H1 (cell line): Measurements from ENCODE around the gene DENND4C. TPM values are rescaled to one million over a fixed set of nuclear protein-coding genes. Genes with fewer than 3 reads are reported as not detected.

ENCODE experiments used
- CTCF ChIA-PET: fragments of 300-600 bp; sonication (Branson Sonifier 250); formaldehyde crosslinking; loops from one replicate; lab custom pipeline; 2021; ENCODE audit not compliant: partially characterized antibody; lab: Charles Lee
- POLR2A ChIA-PET: fragments of 300-600 bp; sonication (Branson Sonifier 250); formaldehyde crosslinking; loops from one replicate; lab custom pipeline; 2021; ENCODE audit warnings: inconsistent platforms; ENCODE audit not compliant: partially characterized antibody; lab: Charles Lee
- DNase-seq, 2 experiments: peaks; one replicate each; pipeline versions ENCODE4 v3.0.0 to v3.0.0-alpha.2; 2010 to 2022; ENCODE audit warnings: low spot score in 2 of 2, low read depth in 1 of 2, mixed read lengths in 1 of 2
- FAIRE-seq: peaks from 2 replicates; lab custom pipeline; 2011; peaks lifted over from hg19 to GRCh38; lab: Jason Lieb, UNC
- H2AFZ ChIP-seq: 2 replicates; pipeline ENCODE4 v1.8.1; 2012; ENCODE audit warnings: low read length, inconsistent platforms
- H2AK5ac ChIP-seq: 2 replicates; pipeline ENCODE4 v1.6.1; 2013; ENCODE audit warnings: low read depth, low read length
- H2BK120ac ChIP-seq: replicated peaks from 2 replicates; pipeline ENCODE3; 2013; ENCODE audit warnings: low read depth, low read length, inconsistent platforms
- H2BK12ac ChIP-seq: 2 replicates; pipeline ENCODE4 v1.6.1; 2013; ENCODE audit warnings: low read depth, low read length
- H2BK15ac ChIP-seq: 2 replicates; pipeline ENCODE4 v1.6.1; 2013; ENCODE audit warnings: low read length
- H2BK20ac ChIP-seq: 2 replicates; pipeline ENCODE4 v1.6.1; 2013; ENCODE audit warnings: low read length
- H2BK5ac ChIP-seq: 2 replicates; pipeline ENCODE4 v1.6.1; 2013; ENCODE audit warnings: low read depth, low read length
- H3K14ac ChIP-seq: 2 replicates; pipeline ENCODE4 v1.6.1; 2013; ENCODE audit warnings: inconsistent platforms; ENCODE audit not compliant: insufficient read length
- H3K18ac ChIP-seq: 2 replicates; pipeline ENCODE4 v1.6.1; 2013; ENCODE audit warnings: low read length; ENCODE audit errors: extremely low read depth
- H3K23ac ChIP-seq: 2 replicates; pipeline ENCODE4 v1.6.1; 2013; ENCODE audit warnings: inconsistent platforms; ENCODE audit not compliant: insufficient read length
- H3K23me2 ChIP-seq: 2 replicates; pipeline ENCODE4 v1.6.1; 2013; ENCODE audit warnings: low read depth, low read length
- H3K27ac ChIP-seq: 2 replicates; pipeline ENCODE4 v1.6.1; 2011; ENCODE audit warnings: low read depth, low read length, inconsistent platforms
- H3K27me3 ChIP-seq, 4 experiments: replicated peaks in 1 of 4; 1 replicate in 1 of 4; 2 replicates in 3 of 4; pipeline versions ENCODE4 v1.6.1 to v1.8.1; 2011 to 2013; ENCODE audit warnings: low read length in 3 of 4, mild to moderate bottlenecking in 3 of 4, inconsistent platforms in 2 of 4, mixed read lengths in 2 of 4, moderate library complexity in 1 of 4; ENCODE audit not compliant: control insufficient read depth in 3 of 4, insufficient read depth in 3 of 4; ENCODE audit errors: extremely low read depth in 1 of 4
- H3K36me3 ChIP-seq, 4 experiments: 2 replicates each; pipeline versions ENCODE4 v1.6.1 to v1.8.1; 2011 to 2013; ENCODE audit warnings: mild to moderate bottlenecking in 4 of 4, low read length in 3 of 4, moderate library complexity in 2 of 4, control low read depth in 1 of 4, inconsistent platforms in 1 of 4; ENCODE audit not compliant: insufficient read depth in 4 of 4, control insufficient read depth in 2 of 4
- H3K4ac ChIP-seq: replicated peaks from 2 replicates; pipeline ENCODE3; 2013; ENCODE audit warnings: low read length, low read depth, mixed read lengths, inconsistent platforms; ENCODE audit not compliant: insufficient read length
- H3K4me1 ChIP-seq, 4 experiments: replicated peaks in 1 of 4; 1 replicate in 1 of 4; 2 replicates in 3 of 4; pipeline versions ENCODE4 v1.6.1 to v1.8.1; 2011 to 2013; ENCODE audit warnings: low read length in 3 of 4, inconsistent platforms in 2 of 4, mixed read lengths in 1 of 4; ENCODE audit not compliant: insufficient read depth in 4 of 4, control insufficient read depth in 3 of 4
- H3K4me2 ChIP-seq, 2 experiments: 2 replicates each; pipeline versions ENCODE4 v1.6.1 to v1.8.1; 2011 to 2013; ENCODE audit warnings: low read depth in 2 of 2, low read length in 2 of 2, control low read depth in 1 of 2, inconsistent platforms in 1 of 2, mild to moderate bottlenecking in 1 of 2; ENCODE audit not compliant: insufficient read depth in 1 of 2
- H3K4me3 ChIP-seq, 4 experiments: fragments of 200-600, 300-600 bp in 1 of 4; sonication (generic), shearing (Covaris generic), sonication (Bioruptor Twin) in 1 of 4; 2 replicates each; pipeline versions ENCODE4 v1.5.1 to v1.8.1; 2011 to 2016; ENCODE audit warnings: low read length in 4 of 4, low read depth in 3 of 4, control low read depth in 2 of 4, inconsistent platforms in 2 of 4, mild to moderate bottlenecking in 2 of 4, mixed read lengths in 1 of 4, moderate library complexity in 1 of 4; ENCODE audit not compliant: insufficient read depth in 2 of 4; ENCODE audit errors: extremely low read depth in 1 of 4
- H3K56ac ChIP-seq: replicated peaks from 2 replicates; pipeline ENCODE3; 2013; ENCODE audit warnings: low read depth, mild to moderate bottlenecking, mixed read lengths, low read length, inconsistent platforms; ENCODE audit not compliant: insufficient read length
- H3K79me1 ChIP-seq: 2 replicates; pipeline ENCODE4 v1.6.1; 2013; ENCODE audit warnings: low read depth, low read length, control low read depth
- H3K79me2 ChIP-seq, 2 experiments: 2 replicates each; pipeline versions ENCODE4 v1.6.1 to v1.8.1; 2012 to 2013; ENCODE audit warnings: low read length in 2 of 2, mild to moderate bottlenecking in 2 of 2, inconsistent platforms in 1 of 2; ENCODE audit not compliant: insufficient read depth in 2 of 2, control insufficient read depth in 1 of 2
- H3K9ac ChIP-seq, 4 experiments: replicated peaks in 1 of 4; 1 replicate in 1 of 4; 2 replicates in 3 of 4; pipeline versions ENCODE4 v1.6.1 to v1.8.1; 2011 to 2013; ENCODE audit warnings: low read depth in 3 of 4, low read length in 3 of 4, control low read depth in 2 of 4, mild to moderate bottlenecking in 2 of 4, moderate library complexity in 2 of 4, inconsistent platforms in 1 of 4; ENCODE audit errors: extremely low read depth in 1 of 4
- H3K9me3 ChIP-seq, 2 experiments: 2 replicates each; pipeline versions ENCODE4 v1.6.1 to v1.8.1; 2012 to 2013; ENCODE audit warnings: mild to moderate bottlenecking in 2 of 2, moderate library complexity in 2 of 2, control low read depth in 1 of 2, inconsistent platforms in 1 of 2, low read depth in 1 of 2, low read length in 1 of 2, mixed read lengths in 1 of 2; ENCODE audit not compliant: insufficient read depth in 2 of 2
- H4K20me1 ChIP-seq, 2 experiments: replicated peaks in 1 of 2; 2 replicates each; pipeline versions ENCODE3 to v1.8.1; 2011 to 2013; ENCODE audit warnings: inconsistent platforms in 2 of 2, low read length in 2 of 2, mild to moderate bottlenecking in 1 of 2; ENCODE audit not compliant: insufficient read depth in 2 of 2, control insufficient read depth in 1 of 2
- H4K5ac ChIP-seq: 2 replicates; pipeline ENCODE4 v1.6.1; 2013; ENCODE audit warnings: low read length, low read depth, mixed read lengths, inconsistent platforms; ENCODE audit not compliant: insufficient read length
- H4K8ac ChIP-seq: 2 replicates; pipeline ENCODE4 v1.8.0; 2013; ENCODE audit warnings: mild to moderate bottlenecking, moderate library complexity, low read length, inconsistent platforms; ENCODE audit not compliant: insufficient read depth; ENCODE audit errors: extremely low read depth
- H4K91ac ChIP-seq: replicated peaks from 2 replicates; pipeline ENCODE3; 2013; ENCODE audit warnings: low read length, mixed read lengths, inconsistent platforms; ENCODE audit not compliant: insufficient read length
- BRCA1 ChIP-seq: IDR thresholded peaks from 2 replicates; pipeline ENCODE4 v1.6.1; 2012; ENCODE audit warnings: low read depth, low read length, improper control_type of control experiment
- FOSL1 ChIP-seq: IDR thresholded peaks from 2 replicates; pipeline ENCODE4 v1.6.1; 2011; ENCODE audit warnings: mild to moderate bottlenecking, low read depth, low read length, moderate library complexity; ENCODE audit not compliant: insufficient read depth
- RAD21 ChIP-seq, 2 experiments: IDR thresholded peaks in 1 of 2; conservative IDR thresholded peaks in 1 of 2; 2 replicates each; pipeline ENCODE4 v1.6.1; 2011; ENCODE audit warnings: low read depth in 2 of 2, low read length in 2 of 2, improper control_type of control experiment in 1 of 2, inconsistent platforms in 1 of 2, mild to moderate bottlenecking in 1 of 2, moderate library complexity in 1 of 2
- RBBP5 ChIP-seq: IDR thresholded peaks from 2 replicates; pipeline ENCODE4 v1.7.1; 2012; ENCODE audit warnings: low read depth, mild to moderate bottlenecking, inconsistent platforms, low read length, moderate library complexity, borderline replicate concordance
- RNF2 ChIP-seq: fragments of 200-900, 300-1000 bp; sonication (generic); IDR thresholded peaks from 2 replicates; pipeline ENCODE4 v1.7.1; 2016; ENCODE audit warnings: borderline replicate concordance, low read depth, mild to moderate bottlenecking, antibody characterized with exemption, low read length; ENCODE audit not compliant: poor library complexity, severe bottlenecking; ENCODE audit errors: missing control alignments
- SIN3A ChIP-seq, 2 experiments: IDR thresholded peaks in 1 of 2; conservative IDR thresholded peaks in 1 of 2; 2 replicates each; pipeline ENCODE4 v1.6.1; 2011 to 2012; ENCODE audit warnings: low read length in 2 of 2, improper control_type of control experiment in 1 of 2, low read depth in 1 of 2, mild to moderate bottlenecking in 1 of 2
- SP4 ChIP-seq: IDR thresholded peaks from 2 replicates; pipeline ENCODE4 v1.6.1; 2012; ENCODE audit warnings: low read length, inconsistent platforms
- SRF ChIP-seq: IDR thresholded peaks from 2 replicates; pipeline ENCODE4 v1.6.1; 2011; ENCODE audit warnings: mild to moderate bottlenecking, low read depth, low read length, moderate library complexity
- TCF12 ChIP-seq: IDR thresholded peaks from 2 replicates; pipeline ENCODE4 v1.6.1; 2011; ENCODE audit warnings: low read depth, mild to moderate bottlenecking, low read length
- WGBS, 2 experiments: shearing (Covaris generic) in 1 of 2; methylation state at CpG; one replicate each; pipeline versions ENCODE4 v1.1.6 to v1.1.7; 2013 to 2015; ENCODE audit warnings: low lambda C conversion rate in 2 of 2, mixed read lengths in 2 of 2, inconsistent platforms in 1 of 2, low coverage in 1 of 2, missing lambda C conversion rate in 1 of 2; ENCODE audit not compliant: insufficient replicate concordance in 2 of 2, insufficient coverage in 1 of 2, insufficient read length in 1 of 2; ENCODE audit errors: extremely low coverage in 1 of 2, missing lambda C conversion rate in 1 of 2; 5-methylcytosine and 5-hydroxymethylcytosine counted together
- polyA plus RNA-seq, 7 experiments: library from polyadenylated mRNA; depleted of rRNA in 3 of 7; stranded (reverse) in 5 of 7; unstranded in 2 of 7; fragments of >200 nt in 5 of 7; fragments of 200-250 nt in 2 of 7; gene quantifications; 1 replicate in 5 of 7; 2 replicates in 1 of 7; 4 replicates in 1 of 7; pipeline versions ENCODE4 v1.2.1 to v1.2.3, GENCODE V29; 2011 to 2013; ENCODE audit warnings: missing spikeins in 2 of 7, mixed read lengths in 2 of 7
- total RNA-seq: library from RNA; stranded (reverse); fragmentation: NEBNext Ultra II Directional; extraction: Animal tissue kit (Norgen Biotek cat#: 25700); gene quantifications from 2 replicates; pipeline ENCODE4 v1.2.1, GENCODE V29; 2021
- TF ChIP-seq, protein P1 (sequence below): IDR thresholded peaks from 2 replicates; pipeline ENCODE4 v1.6.1; 2012; ENCODE audit warnings: inconsistent platforms

DENND4C gene
- total and polyA plus RNA-seq, 2 of the 8 experiments (the other 6 are each of a cell fraction or from before 2014, with no cell fraction given) = 6.9 to 18.9 TPM

DNA sequence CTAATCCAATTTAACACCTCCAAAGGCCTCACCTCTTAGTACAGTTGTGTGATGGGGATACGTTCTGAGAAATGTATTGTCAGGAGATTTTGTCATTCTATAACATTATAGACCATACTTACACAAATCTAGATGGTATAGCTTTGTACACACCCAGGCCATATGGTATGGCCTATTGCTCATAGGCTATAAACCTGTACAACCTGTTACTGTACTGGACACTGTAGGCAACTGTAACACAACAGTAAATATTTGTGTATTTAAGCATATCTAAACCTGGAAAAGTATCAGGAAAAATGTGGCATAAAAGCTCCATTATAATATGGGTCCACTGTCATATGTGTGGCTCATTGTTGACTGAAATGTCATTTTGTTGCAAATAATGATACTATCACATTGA, 190.4 kb downstream of the DENND4C start:
- H3K27ac ChIP-seq = no peak overlapping the region
- no peak overlapping the region for H2BK15ac ChIP-seq
- no peak overlapping the region for H2AFZ ChIP-seq
- no peak for FAIRE-seq
- no peak overlapping the region for H3K9ac ChIP-seq
- ChIA-PET POLR2A (interaction anchor here (1.2 kb wide), 1 partner anchor 42 kb away, joined by 3 read pairs; no protein-coding TSS in a partner anchor), CTCF (interaction anchor here (0.6 to 2.6 kb wide), 4 partner anchors 38 to 718 kb away, joined by 3 to 10 read pairs (median 4); no protein-coding TSS in a partner anchor)
- H3K4me3 ChIP-seq = no peak overlapping the region
- H2BK5ac ChIP-seq = no peak overlapping the region
- H3K14ac ChIP-seq = no peak overlapping the region
- no peak overlapping the region for H2BK20ac ChIP-seq
- H4K91ac ChIP-seq = no peak overlapping the region
- H2BK120ac ChIP-seq = no peak overlapping the region
- peaks cover 0 to 15% (median 4%) of the 10 kb centered on the region in 4 experiments; a peak in 3 of 8 replicates for H3K36me3 ChIP-seq
- no peak overlapping the region for H3K4me2 ChIP-seq
- 0 out of 2 replicates have a peak, but pooled peaks cover 3% of the 10 kb centered on the region for H3K79me1 ChIP-seq
- H3K23ac ChIP-seq = no peak overlapping the region
- H2BK12ac ChIP-seq = no peak overlapping the region
- no peaks in the 10 kb centered on the region for H4K20me1 ChIP-seq
- H3K9me3 ChIP-seq = no peaks in the 10 kb centered on the region
- TF ChIP-seq, protein P1, sequence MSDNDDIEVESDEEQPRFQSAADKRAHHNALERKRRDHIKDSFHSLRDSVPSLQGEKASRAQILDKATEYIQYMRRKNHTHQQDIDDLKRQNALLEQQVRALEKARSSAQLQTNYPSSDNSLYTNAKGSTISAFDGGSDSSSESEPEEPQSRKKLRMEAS = no peak
- TF ChIP-seq RBBP5 (no peak), SP4 (no peak), RAD21 (IDR thresholded peaks at IDR 0.05 in 1 of 2, conservative IDR thresholded peaks at IDR 0.05 in 1 of 2; ENCODE audit: low read depth in 2 of 2, low read length in 2 of 2) (no peak), SRF (no peak), FOSL1 (no peak), RNF2 (no peak), TCF12 (no peak), SIN3A (conservative IDR thresholded peaks at IDR 0.05 in 1 of 2, IDR thresholded peaks at IDR 0.05 in 1 of 2; ENCODE audit: low read depth in 1 of 2, low read length in 2 of 2) (no peak), BRCA1 (no peak)
- TF ChIP-seq, all 59 proteins: peak for 0
- Histone ChIP-seq H3K18ac (no peak overlapping the region), H3K23me2 (no peaks in the 10 kb centered on the region), H3K4ac (no peak overlapping the region), H3K56ac (no peak overlapping the region), H3K79me2 (peaks cover 0 to 3% of the 10 kb centered on the region in 2 experiments; a peak in 1 of 4 replicates), H4K5ac (no peak overlapping the region), H3K4me1 (peaks cover 0 to 5% (median 2%) of the 10 kb centered on the region in 4 experiments; a peak in 4 of 7 replicates), H4K8ac (no peak overlapping the region), H2AK5ac (no peak overlapping the region), H3K27me3 (no peaks in the 10 kb centered on the region)
- 78% methylated on average over 1 of the region's 1 CpG; no CpG with 5 or more reads in 1 of the 2 experiments for WGBS, 2 experiments
- DNase-seq = no peak
